ENCODE results near the gene GNE.

- no peak for TF ChIP-seq POLR2A (IDR thresholded peaks at IDR 0.05)
- TF ChIP-seq POLR2AphosphoS5 (IDR thresholded peaks at IDR 0.05): no peak
- TF ChIP-seq CTCF (IDR thresholded peaks at IDR 0.05): no peak
Observed at GRCh38 chr9:36170531-36170930, 87.7 kb downstream of the GNE start.

Measured in suprapubic skin (tissue), 4 donors.